ENCODE data around the gene CLEC2D.
"Not testable (repeated sequence)": the region's sequence is repeated elsewhere in the genome, so short reads cannot be mapped to it uniquely, and the experiment has no call there.

The CLEC2D gene

GRCh38 chr12:9730011-9730410 is 60.5 kb downstream of the CLEC2D start:
- no peak for DNase-seq (ENCODE audit: low spot score)

- no peak for DNase-seq (ENCODE audit: low spot score)
These were observed 61.1 kb downstream of the CLEC2D start for GRCh38 chr12:9730591-9730990.

- no peak for DNase-seq (ENCODE audit: low spot score)
These were observed 61.9 kb downstream of the CLEC2D start for GRCh38 chr12:9731393-9731792.

DNA sequence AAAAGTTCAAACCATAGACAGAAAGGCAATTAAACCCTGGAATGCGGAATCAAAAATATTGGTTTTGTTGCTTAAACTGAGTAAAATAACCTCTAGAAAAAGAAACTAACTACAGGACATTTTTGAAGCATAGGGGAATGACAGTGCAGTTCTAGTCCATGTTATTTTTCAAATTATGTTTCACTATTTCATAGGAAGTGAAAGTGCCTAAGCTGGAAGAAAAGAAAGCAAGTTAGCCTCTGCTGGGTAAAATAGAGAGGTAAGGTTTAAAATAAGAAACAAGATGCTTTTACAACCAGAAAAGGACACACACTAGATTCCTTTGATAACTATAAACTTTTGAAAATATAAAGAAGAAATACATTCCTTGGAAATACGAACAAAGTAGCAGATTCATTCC is 62.3 kb downstream of the CLEC2D start:
- no peak for DNase-seq (ENCODE audit: low spot score)

- DNase-seq (ENCODE audit: low spot score) = no peak
These were observed 63.5 kb downstream of the CLEC2D start, which contains the start of gene CLECL1 for GRCh38 chr12:9732921-9733461. CLECL1 (minus strand) TSS chr12:9733097.

DNA sequence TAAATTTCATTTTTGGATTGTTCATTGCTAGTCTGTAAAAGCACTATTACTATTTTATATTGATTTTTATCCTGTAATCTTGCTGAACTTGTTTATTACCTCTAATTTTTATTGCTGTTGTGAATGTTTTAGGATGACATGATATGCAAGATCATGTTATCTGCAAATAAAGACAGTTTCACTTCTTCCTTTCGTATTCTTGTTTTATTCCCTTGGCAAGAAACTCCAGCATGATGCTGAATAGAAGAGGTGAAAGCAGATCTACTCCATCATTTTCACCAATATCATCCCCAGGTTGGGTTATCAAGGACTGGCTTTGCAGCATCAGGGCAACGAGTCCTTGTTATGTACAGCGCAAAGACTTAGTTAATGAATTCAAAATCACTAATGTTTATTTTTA is 66.1 kb downstream of the CLEC2D start:
- DNase-seq (ENCODE audit: low spot score) = no peak

GRCh38 chr12:9736936-9737705 is 67.6 kb downstream of the CLEC2D start:
- DNase-seq (ENCODE audit: low spot score) = no peak

GRCh38 chr12:9738905-9739304 is 69.4 kb downstream of the CLEC2D start:
- not testable (repeated sequence) for DNase-seq (ENCODE audit: low spot score)

DNA sequence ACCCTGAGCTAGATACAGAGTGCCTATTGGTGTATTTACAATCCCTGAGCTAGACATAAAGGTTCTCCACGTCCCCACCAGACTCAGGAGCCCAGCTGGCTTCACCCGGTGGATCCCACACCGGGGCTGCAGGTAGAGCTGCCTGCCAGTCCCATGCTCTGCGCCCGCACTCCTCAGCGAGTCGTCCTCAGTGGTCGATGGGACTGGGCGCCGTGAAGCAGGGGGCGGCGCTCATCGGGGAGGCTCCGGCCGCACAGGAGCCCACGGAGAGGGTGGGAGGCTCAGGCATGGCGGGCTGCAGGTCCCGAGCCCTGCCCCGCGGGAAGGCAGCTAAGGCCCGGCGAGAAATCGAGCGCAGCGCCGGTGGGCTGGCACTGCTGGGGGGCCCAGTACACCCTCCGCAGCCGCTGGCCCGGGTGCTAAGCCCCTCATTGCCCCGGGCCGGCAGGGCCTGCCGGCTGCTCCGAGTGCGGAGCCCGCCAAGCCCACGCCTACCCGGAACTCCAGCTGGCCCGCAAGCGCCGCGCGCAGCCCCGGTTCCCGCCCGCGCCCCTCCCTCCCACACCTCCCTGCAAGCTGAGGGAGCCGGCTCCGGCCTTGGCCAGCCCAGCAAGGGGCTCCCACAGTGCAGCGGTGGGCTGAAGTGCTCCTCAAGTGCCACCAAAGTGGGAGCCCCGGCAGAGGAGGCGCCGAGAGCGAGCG is 70.0 kb downstream of the CLEC2D start:
- not testable (repeated sequence) for DNase-seq (ENCODE audit: low spot score)

DNA sequence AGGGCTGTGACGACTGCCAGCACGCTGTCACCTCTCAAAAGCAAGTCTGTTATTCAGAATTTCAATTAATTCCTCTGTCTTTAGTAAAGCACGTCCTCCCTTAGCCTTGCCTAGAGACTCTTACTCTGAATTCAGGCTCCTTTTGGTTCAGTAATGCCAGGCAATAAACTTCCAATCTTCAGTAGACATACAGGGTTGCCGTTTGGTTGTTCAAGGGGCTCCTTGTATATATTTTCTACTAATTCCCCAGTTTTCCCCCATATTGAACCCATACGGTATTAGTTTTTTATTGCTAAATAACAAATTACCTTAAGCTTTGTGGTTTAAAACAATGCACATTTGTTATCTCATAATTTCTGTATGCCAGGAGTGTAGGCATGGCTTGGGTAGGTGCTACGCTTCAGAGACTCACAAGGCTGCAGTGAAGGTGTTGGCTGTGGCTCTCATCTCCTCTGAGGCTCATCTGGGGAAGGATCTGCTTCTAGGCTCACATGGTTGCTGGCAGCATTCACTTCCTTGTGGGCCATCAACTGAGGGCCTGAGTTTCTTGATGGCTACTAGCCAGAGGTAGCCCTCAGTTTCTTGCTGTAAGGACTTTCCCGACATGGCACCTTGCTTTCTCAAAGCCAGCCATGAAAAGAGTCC is 70.7 kb downstream of the CLEC2D start:
- peak; percentile 39 for DNase-seq (ENCODE audit: low spot score)

DNA sequence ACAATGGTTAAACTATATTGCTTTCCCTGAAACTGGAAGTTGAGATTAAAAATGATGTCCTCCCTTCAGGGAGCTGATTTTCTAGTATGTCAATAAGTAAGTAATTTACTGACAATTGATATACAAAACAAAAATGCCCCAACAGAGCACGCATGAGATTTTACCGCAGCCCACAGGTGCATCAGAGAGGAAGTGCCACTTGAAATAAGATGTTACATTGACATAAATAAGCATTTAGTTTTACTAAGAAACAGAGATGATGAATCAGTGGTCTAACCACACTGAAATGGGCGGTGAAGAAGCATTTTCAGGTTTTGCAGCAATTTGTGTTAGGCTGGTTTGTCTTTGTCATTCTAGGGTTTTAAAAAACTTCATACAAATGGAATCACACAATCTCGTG is 72.2 kb downstream of the CLEC2D start:
- peak; percentile 89 for DNase-seq (ENCODE audit: low spot score)

DNA sequence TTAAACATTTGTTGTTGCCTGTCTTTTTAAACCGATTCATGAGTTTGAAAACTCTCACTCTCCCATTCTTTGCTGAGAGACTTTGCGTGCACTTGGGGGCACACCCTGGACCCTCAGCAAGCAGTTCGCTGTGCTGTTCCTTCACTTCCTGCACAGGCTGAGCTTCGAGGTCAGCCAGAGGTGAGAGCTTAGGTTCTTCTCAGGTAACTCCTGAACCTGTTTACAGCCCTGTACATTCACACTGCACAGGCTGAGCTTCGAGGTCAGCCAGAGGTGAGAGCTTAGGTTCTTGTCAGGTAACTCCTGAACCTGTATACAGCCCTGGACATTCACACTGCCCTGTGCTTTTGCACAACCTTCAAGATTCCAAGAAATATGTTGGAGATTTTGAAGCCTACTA is 73.1 kb downstream of the CLEC2D start:
- peak; percentile 51 for DNase-seq (ENCODE audit: low spot score)

DNA sequence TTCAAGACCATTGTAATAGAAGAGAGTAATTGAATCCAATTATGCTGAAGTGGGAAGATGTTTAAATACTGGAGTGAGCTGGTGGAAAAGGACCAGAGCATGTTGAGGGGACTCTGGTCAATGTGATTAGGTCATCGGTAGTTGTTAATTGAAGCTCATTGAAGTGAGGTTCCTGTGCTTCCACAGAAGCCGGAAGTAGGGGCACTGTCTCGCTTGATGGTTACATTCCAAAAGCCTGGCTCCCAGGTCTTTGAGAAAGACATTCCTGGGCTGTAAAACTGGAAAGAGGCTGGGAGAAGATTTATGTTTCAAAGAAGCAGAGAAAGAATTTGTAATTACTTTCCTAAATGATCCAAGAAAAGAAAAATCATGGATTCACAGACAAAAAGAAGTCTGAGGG is 75.7 kb downstream of the CLEC2D start:
- no peak for DNase-seq (ENCODE audit: low spot score)

Measured in CD4-positive, alpha-beta T cell treated with Interleukin-2 at 100 ng/mL for 4 hours (primary cell).